GM23338 (cell line): ENCODE results near the gene GPC6. TPM values are rescaled to one million over a fixed set of nuclear protein-coding genes. Genes with fewer than 3 reads are reported as not detected.

ENCODE experiments used
- ATAC-seq: fragments of 200-7000 bp; cut with Tn5 transposase; 3 replicates; pipeline ENCODE4 v1.9.1; 2020
- DNase-seq: peaks from one replicate; pipeline ENCODE4 v3.0.0-alpha.2; 2015; ENCODE audit warnings: low spot score
- H2AFZ ChIP-seq: fragments of 200-600 bp; sonication (generic); 2 replicates; pipeline ENCODE4 v1.8.0; 2016; ENCODE audit warnings: antibody characterized with exemption, mild to moderate bottlenecking, moderate library complexity
- H3F3A ChIP-seq: fragments of 200-600 bp; sonication (generic); replicated peaks from 2 replicates; pipeline ENCODE4 v1.8.0; 2017; ENCODE audit warnings: antibody characterized with exemption, mixed run types, low read depth
- H3K27ac ChIP-seq: fragments of 200-600 bp; sonication (generic); 2 replicates; pipeline ENCODE4 v1.6.1; 2016; ENCODE audit warnings: low read depth
- H3K27me3 ChIP-seq: fragments of 200-600 bp; sonication (generic); 2 replicates; pipeline ENCODE4 v1.8.0; 2016; ENCODE audit warnings: mild to moderate bottlenecking, mixed run types, moderate library complexity; ENCODE audit not compliant: insufficient read depth
- H3K36me3 ChIP-seq: fragments of 200-600 bp; sonication (generic); 2 replicates; pipeline ENCODE4 v1.8.0; 2016; ENCODE audit warnings: mild to moderate bottlenecking; ENCODE audit not compliant: insufficient read depth
- H3K4me1 ChIP-seq: fragments of 200-600 bp; sonication (generic); 2 replicates; pipeline ENCODE4 v1.8.0; 2016; ENCODE audit warnings: mild to moderate bottlenecking, moderate library complexity; ENCODE audit not compliant: insufficient read depth
- H3K4me2 ChIP-seq: fragments of 200-600 bp; sonication (generic); 2 replicates; pipeline ENCODE4 v1.7.1; 2017; ENCODE audit warnings: mixed run types
- H3K4me3 ChIP-seq: fragments of 200-600 bp; sonication (generic); 2 replicates; pipeline ENCODE4 v1.6.1; 2016; ENCODE audit warnings: mixed run types
- H3K79me2 ChIP-seq: fragments of 200-600 bp; sonication (generic); replicated peaks from 2 replicates; pipeline ENCODE4 v1.8.0; 2017; ENCODE audit warnings: mild to moderate bottlenecking; ENCODE audit not compliant: insufficient read depth
- H3K9me2 ChIP-seq: fragments of 200-600 bp; sonication (generic); 2 replicates; pipeline ENCODE4 v1.8.0; 2017; ENCODE audit not compliant: insufficient read depth
- H4K20me1 ChIP-seq: fragments of 200-600 bp; sonication (generic); replicated peaks from 2 replicates; pipeline ENCODE4 v1.8.0; 2017; ENCODE audit warnings: mild to moderate bottlenecking; ENCODE audit not compliant: insufficient read depth
- H3K27ac Mint-ChIP-seq: 2 replicates; pipeline ENCODE4 v1.8.0; 2020; ENCODE audit warnings: inconsistent platforms, mild to moderate bottlenecking, moderate library complexity, mixed read lengths
- H3K27me3 Mint-ChIP-seq: 3 replicates; pipeline ENCODE4 v1.8.0; 2022; ENCODE audit warnings: low read depth, mild to moderate bottlenecking, moderate library complexity, mixed read lengths, inconsistent platforms; ENCODE audit not compliant: insufficient read depth, poor library complexity
- H3K36me3 Mint-ChIP-seq: 3 replicates; pipeline ENCODE4 v1.8.0; 2021; ENCODE audit warnings: low read depth, mild to moderate bottlenecking, inconsistent platforms, moderate library complexity, mixed read lengths
- H3K4me1 Mint-ChIP-seq: 3 replicates; pipeline ENCODE4 v1.8.0; 2020; ENCODE audit warnings: mild to moderate bottlenecking, inconsistent platforms, mixed read lengths
- H3K4me3 Mint-ChIP-seq: 3 replicates; pipeline ENCODE4 v1.8.0; 2021; ENCODE audit warnings: moderate library complexity, mild to moderate bottlenecking, inconsistent platforms, mixed read lengths
- H3K9me3 Mint-ChIP-seq: 3 replicates; pipeline ENCODE4 v1.8.0; 2020; ENCODE audit warnings: moderate library complexity, mild to moderate bottlenecking, inconsistent platforms, mixed read lengths
- CREB1 ChIP-seq: fragments of 250-450 bp; sonication (Bioruptor Pico); IDR thresholded peaks from 2 replicates; pipeline ENCODE4 v1.5.0; 2020; ENCODE audit warnings: low read depth, mild to moderate bottlenecking, moderate library complexity
- ETS1 ChIP-seq: IDR thresholded peaks from 2 replicates; pipeline ENCODE4 v1.6.1; 2016; ENCODE audit warnings: antibody characterized with exemption
- EZH2 ChIP-seq: fragments of 200-600 bp; sonication (generic); IDR thresholded peaks from one replicate; pipeline ENCODE4 v1.8.0; 2017; ENCODE audit warnings: antibody characterized with exemption, mild to moderate bottlenecking, low read depth; ENCODE audit not compliant: unreplicated experiment
- EZH2phosphoT487 ChIP-seq: fragments of 200-600 bp; sonication (generic); IDR thresholded peaks from one replicate; pipeline ENCODE4 v1.8.1; 2018; ENCODE audit warnings: antibody characterized with exemption; ENCODE audit not compliant: unreplicated experiment
- JUNB ChIP-seq: IDR thresholded peaks from one replicate; pipeline ENCODE4 v1.6.1; 2016; ENCODE audit warnings: antibody characterized with exemption; ENCODE audit not compliant: unreplicated experiment
- NANOG ChIP-seq: IDR thresholded peaks from 2 replicates; pipeline ENCODE4 v1.6.1; 2016; ENCODE audit warnings: antibody characterized with exemption, borderline replicate concordance
- POLR2AphosphoS5 ChIP-seq: IDR thresholded peaks from 2 replicates; pipeline ENCODE4 v1.6.1; 2016; ENCODE audit warnings: antibody characterized with exemption, low read depth
- STAT1 ChIP-seq: IDR thresholded peaks from one replicate; pipeline ENCODE4 v1.6.1; 2016; ENCODE audit warnings: antibody characterized with exemption; ENCODE audit not compliant: unreplicated experiment
- ZNF114 ChIP-seq: fragments of 250-450 bp; sonication (Bioruptor Pico); IDR thresholded peaks from 2 replicates; pipeline ENCODE4 v1.5.0; 2020; ENCODE audit warnings: mild to moderate bottlenecking, moderate library complexity
- ZNF331 ChIP-seq: fragments of 250-450 bp; sonication (Bioruptor Pico); IDR thresholded peaks from 2 replicates; pipeline ENCODE4 v1.5.0; 2020; ENCODE audit warnings: low read depth, mild to moderate bottlenecking, moderate library complexity
- ZNF462 ChIP-seq: fragments of 250-450 bp; sonication (Bioruptor Pico); IDR thresholded peaks from 2 replicates; pipeline ENCODE4 v1.5.0; 2020; ENCODE audit warnings: mild to moderate bottlenecking, moderate library complexity
- polyA plus RNA-seq: library from polyadenylated mRNA; unstranded; fragments of >200 nt; fragmentation: Nextera tagmentation; extraction: Ambion mirVana; gene quantifications from 2 replicates; pipeline ENCODE4 v1.2.1, GENCODE V29; 2016
- total RNA-seq: library from RNA; depleted of rRNA; stranded (reverse); fragments of >200 nt; shearing (Covaris generic); gene quantifications from 2 replicates; pipeline ENCODE4 v1.2.3, GENCODE V29; 2014
- TF ChIP-seq, protein P1 (sequence below), 2 experiments: fragments of 200-600 bp in 1 of 2; sonication (generic) in 1 of 2; conservative IDR thresholded peaks; 2 replicates each; pipeline versions ENCODE4 v1.5.1 to v1.6.1; 2016 to 2017; ENCODE audit warnings: antibody characterized with exemption in 2 of 2, low read depth in 2 of 2, mild to moderate bottlenecking in 2 of 2, moderate library complexity in 1 of 2
- TF ChIP-seq, protein P2 (sequence below): IDR thresholded peaks from one replicate; pipeline ENCODE4 v1.6.1; 2018; ENCODE audit warnings: antibody characterized with exemption; ENCODE audit not compliant: unreplicated experiment

The GPC6 gene
- total and polyA plus RNA-seq, 2 experiments from 2014 or later = 6.4 to 28.6 TPM

GRCh38 chr13:94114166-94114565 is 887.6 kb downstream of the GPC6 start:
- no peak overlapping the region for H3K4me3 Mint-ChIP-seq
- no peak for ATAC-seq
- TF ChIP-seq JUNB (no peak), ETS1 (no peak), NANOG (no peak), CREB1 (no peak), EZH2phosphoT487 (no peak), ZNF462 (CRISPR knock-in tag) (no peak), ZNF331 (CRISPR knock-in tag) (no peak), STAT1 (no peak), POLR2AphosphoS5 (no peak), ZNF114 (no peak), EZH2 (no peak)
- TF ChIP-seq, protein P1, sequence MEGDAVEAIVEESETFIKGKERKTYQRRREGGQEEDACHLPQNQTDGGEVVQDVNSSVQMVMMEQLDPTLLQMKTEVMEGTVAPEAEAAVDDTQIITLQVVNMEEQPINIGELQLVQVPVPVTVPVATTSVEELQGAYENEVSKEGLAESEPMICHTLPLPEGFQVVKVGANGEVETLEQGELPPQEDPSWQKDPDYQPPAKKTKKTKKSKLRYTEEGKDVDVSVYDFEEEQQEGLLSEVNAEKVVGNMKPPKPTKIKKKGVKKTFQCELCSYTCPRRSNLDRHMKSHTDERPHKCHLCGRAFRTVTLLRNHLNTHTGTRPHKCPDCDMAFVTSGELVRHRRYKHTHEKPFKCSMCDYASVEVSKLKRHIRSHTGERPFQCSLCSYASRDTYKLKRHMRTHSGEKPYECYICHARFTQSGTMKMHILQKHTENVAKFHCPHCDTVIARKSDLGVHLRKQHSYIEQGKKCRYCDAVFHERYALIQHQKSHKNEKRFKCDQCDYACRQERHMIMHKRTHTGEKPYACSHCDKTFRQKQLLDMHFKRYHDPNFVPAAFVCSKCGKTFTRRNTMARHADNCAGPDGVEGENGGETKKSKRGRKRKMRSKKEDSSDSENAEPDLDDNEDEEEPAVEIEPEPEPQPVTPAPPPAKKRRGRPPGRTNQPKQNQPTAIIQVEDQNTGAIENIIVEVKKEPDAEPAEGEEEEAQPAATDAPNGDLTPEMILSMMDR (conservative IDR thresholded peaks at IDR 0.05; ENCODE audit: low read depth in 2 of 2) = no peak
- TF ChIP-seq, protein P2, sequence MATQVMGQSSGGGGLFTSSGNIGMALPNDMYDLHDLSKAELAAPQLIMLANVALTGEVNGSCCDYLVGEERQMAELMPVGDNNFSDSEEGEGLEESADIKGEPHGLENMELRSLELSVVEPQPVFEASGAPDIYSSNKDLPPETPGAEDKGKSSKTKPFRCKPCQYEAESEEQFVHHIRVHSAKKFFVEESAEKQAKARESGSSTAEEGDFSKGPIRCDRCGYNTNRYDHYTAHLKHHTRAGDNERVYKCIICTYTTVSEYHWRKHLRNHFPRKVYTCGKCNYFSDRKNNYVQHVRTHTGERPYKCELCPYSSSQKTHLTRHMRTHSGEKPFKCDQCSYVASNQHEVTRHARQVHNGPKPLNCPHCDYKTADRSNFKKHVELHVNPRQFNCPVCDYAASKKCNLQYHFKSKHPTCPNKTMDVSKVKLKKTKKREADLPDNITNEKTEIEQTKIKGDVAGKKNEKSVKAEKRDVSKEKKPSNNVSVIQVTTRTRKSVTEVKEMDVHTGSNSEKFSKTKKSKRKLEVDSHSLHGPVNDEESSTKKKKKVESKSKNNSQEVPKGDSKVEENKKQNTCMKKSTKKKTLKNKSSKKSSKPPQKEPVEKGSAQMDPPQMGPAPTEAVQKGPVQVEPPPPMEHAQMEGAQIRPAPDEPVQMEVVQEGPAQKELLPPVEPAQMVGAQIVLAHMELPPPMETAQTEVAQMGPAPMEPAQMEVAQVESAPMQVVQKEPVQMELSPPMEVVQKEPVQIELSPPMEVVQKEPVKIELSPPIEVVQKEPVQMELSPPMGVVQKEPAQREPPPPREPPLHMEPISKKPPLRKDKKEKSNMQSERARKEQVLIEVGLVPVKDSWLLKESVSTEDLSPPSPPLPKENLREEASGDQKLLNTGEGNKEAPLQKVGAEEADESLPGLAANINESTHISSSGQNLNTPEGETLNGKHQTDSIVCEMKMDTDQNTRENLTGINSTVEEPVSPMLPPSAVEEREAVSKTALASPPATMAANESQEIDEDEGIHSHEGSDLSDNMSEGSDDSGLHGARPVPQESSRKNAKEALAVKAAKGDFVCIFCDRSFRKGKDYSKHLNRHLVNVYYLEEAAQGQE = no peak

More at GRCh38 chr13:94114166-94114565, 887.6 kb downstream of the GPC6 start:
- H4K20me1 ChIP-seq = no peaks in the 10 kb centered on the region
- peaks cover 13% of the 10 kb centered on the region for H3K4me1 ChIP-seq
- H3K4me2 ChIP-seq = no peak overlapping the region
- H3K9me2 ChIP-seq = no peaks in the 10 kb centered on the region
- H3K79me2 ChIP-seq = no peaks in the 10 kb centered on the region
- no peaks in the 10 kb centered on the region for H3K36me3 Mint-ChIP-seq
- H3K27ac Mint-ChIP-seq = no peak overlapping the region
- H3K4me3 ChIP-seq = no peak overlapping the region
- peaks cover 2% of the 10 kb centered on the region for H3K27me3 Mint-ChIP-seq
- no peaks in the 10 kb centered on the region for H3K27me3 ChIP-seq
- peaks cover 12% of the 10 kb centered on the region for H3K4me1 Mint-ChIP-seq
- no peak for DNase-seq
- no peaks in the 10 kb centered on the region for H3K9me3 Mint-ChIP-seq
- H3F3A ChIP-seq = no peaks in the 10 kb centered on the region
- H2AFZ ChIP-seq = no peak overlapping the region
- no peak overlapping the region for H3K27ac ChIP-seq
- H3K36me3 ChIP-seq = no peaks in the 10 kb centered on the region
